ENCODE data around the gene CAMK2A. TPM values are rescaled to one million over a fixed set of nuclear protein-coding genes. Genes with fewer than 3 reads are reported as not detected.

Gene CAMK2A
- total RNA-seq, 1 experiment from 2014 or later, result 0.33 TPM

DNA sequence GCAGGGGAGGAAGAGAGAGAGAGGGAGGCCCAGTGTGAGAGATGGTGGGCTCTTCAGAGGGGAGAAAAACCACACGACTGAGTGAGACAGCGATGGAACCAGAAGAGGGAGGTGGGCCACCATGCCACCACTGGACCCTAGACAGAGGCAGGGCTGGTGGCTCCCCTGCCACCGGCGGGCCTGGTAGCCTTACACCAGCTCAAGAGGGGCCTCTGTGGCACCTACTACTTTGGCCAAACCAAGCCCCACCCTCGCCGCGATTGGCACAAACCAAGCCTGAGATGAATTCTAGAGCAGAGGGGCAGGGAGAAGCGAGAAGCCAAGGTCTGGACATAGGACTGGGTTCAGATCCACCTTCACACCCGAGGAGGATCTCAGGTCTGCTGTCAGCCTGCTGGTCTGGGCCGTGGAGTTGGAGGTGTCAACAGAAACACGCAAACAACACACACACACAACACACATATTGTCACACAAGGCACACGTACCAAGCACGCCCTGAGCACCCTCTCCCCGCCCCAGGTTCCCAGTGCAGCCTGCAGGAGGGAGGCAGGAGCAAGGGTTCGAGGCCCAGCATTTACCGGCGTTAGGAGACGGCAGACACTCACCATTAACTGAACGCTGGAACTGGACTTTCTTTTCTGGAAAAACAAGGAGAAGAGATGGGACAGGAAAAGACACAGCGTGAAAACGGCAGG lies 50.3 kb downstream of the CAMK2A start:
- no peak overlapping the region; a peak in 1 of 7 replicates for H3K27ac Mint-ChIP-seq
- WGBS (ENCODE audit: extremely low coverage, insufficient read length, low lambda C conversion rate), result no CpG with 5 or more reads among the region's 21 CpGs

More for the DNA sequence above, 50.3 kb downstream of the CAMK2A start:
- Histone ChIP-seq H3K14ac (ENCODE audit: insufficient read depth, low read length) (no peak overlapping the region; the same call in 1 of the 2 replicates), H3K27me3 (ENCODE audit: insufficient read depth, low read length) (no peaks in the 10 kb centered on the region), H3K4ac (ENCODE audit: low read depth, low read length) (no peak overlapping the region), H2BK120ac (ENCODE audit: low read depth, low read length, poor library complexity, severe bottlenecking) (no peak overlapping the region), H3K23me2 (ENCODE audit: insufficient read length, low read depth, low read length, poor library complexity, severe bottlenecking) (no peaks in the 10 kb centered on the region), H3K18ac (ENCODE audit: insufficient read length, low read depth, low read length) (no peak overlapping the region), H3T11ph (ENCODE audit: low read length) (no peak overlapping the region), H3K79me2 (ENCODE audit: insufficient read depth, low read length) (no peaks in the 10 kb centered on the region), H4K5ac (ENCODE audit: insufficient read length, low read depth, low read length) (no peak overlapping the region), H3K4me1 (ENCODE audit: insufficient read depth, low read length) (no peaks in the 10 kb centered on the region; the same call in 1 of the 2 replicates), H3K9ac (ENCODE audit: extremely low read depth, insufficient read length, low read length) (no peak overlapping the region), H4K91ac (ENCODE audit: insufficient read length, low read depth, low read length) (no peak overlapping the region), H3K9me3 (ENCODE audit: control insufficient read depth, low read depth, low read length) (no peaks in the 10 kb centered on the region), H2BK5ac (ENCODE audit: insufficient read length, low read length) (no peak overlapping the region), H2BK15ac (ENCODE audit: low read depth, low read length) (no peak overlapping the region), H4K8ac (replicated peaks; ENCODE audit: insufficient read length, low read depth, low read length) (no peak overlapping the region), H2BK20ac (ENCODE audit: low read depth, low read length, poor library complexity, severe bottlenecking) (no peak overlapping the region), H3K23ac (ENCODE audit: insufficient read length, low read depth, low read length) (no peak overlapping the region), H3K27ac (ENCODE audit: insufficient read length, low read depth, low read length) (no peak overlapping the region), H4K20me1 (ENCODE audit: control insufficient read depth, insufficient read depth, insufficient read length) (no peaks in the 10 kb centered on the region), H2BK12ac (ENCODE audit: insufficient read length, low read depth, low read length) (no peak overlapping the region), H3K56ac (ENCODE audit: insufficient read length, low read depth, low read length) (no peak overlapping the region), H3K79me1 (ENCODE audit: insufficient read depth, low read depth, low read length, poor library complexity, severe bottlenecking) (no peaks in the 10 kb centered on the region), H2AK5ac (ENCODE audit: insufficient read length, low read length) (no peak overlapping the region), H3K4me2 (ENCODE audit: insufficient read depth, insufficient read length, low read length) (no peak overlapping the region), H2AFZ (ENCODE audit: low read length) (no peak overlapping the region)
- TF ChIP-seq, protein P1, sequence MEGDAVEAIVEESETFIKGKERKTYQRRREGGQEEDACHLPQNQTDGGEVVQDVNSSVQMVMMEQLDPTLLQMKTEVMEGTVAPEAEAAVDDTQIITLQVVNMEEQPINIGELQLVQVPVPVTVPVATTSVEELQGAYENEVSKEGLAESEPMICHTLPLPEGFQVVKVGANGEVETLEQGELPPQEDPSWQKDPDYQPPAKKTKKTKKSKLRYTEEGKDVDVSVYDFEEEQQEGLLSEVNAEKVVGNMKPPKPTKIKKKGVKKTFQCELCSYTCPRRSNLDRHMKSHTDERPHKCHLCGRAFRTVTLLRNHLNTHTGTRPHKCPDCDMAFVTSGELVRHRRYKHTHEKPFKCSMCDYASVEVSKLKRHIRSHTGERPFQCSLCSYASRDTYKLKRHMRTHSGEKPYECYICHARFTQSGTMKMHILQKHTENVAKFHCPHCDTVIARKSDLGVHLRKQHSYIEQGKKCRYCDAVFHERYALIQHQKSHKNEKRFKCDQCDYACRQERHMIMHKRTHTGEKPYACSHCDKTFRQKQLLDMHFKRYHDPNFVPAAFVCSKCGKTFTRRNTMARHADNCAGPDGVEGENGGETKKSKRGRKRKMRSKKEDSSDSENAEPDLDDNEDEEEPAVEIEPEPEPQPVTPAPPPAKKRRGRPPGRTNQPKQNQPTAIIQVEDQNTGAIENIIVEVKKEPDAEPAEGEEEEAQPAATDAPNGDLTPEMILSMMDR (conservative IDR thresholded peaks at IDR 0.05), result no peak
- Mint-ChIP-seq H3K27me3 (ENCODE audit: low read depth) (peaks cover 6% of the 10 kb centered on the region), H3K4me3 (no peak overlapping the region), H3K9me3 (no peaks in the 10 kb centered on the region), H3K36me3 (ENCODE audit: insufficient read depth in 1 of 3, low read depth in 3 of 3) (no peaks in the 10 kb centered on the region), H3K4me1 (peaks cover 3 to 13% of the 10 kb centered on the region in 2 experiments; a peak in 3 of 4 replicates)
- no peak for DNase-seq

All from H9 (cell line).